HepG2 (cell line): Measurements from ENCODE around the gene JMJD1C. TPM values are rescaled to one million over a fixed set of nuclear protein-coding genes. Genes with fewer than 3 reads are reported as not detected.

Experiments
- ATAC-seq: fragments of 200-7000 bp; cut with Tn5 transposase; 3 replicates; pipeline ENCODE4 v1.9.1; 2020; ENCODE audit warnings: mild to moderate bottlenecking, moderate library complexity
- BruUV-seq: library from RNA; stranded (reverse); fragments of 400-500 nt; replicated peaks from 2 replicates; lab custom pipeline; 2021; lab: Mats Ljungman, UMichigan
- CTCF ChIA-PET: fragments of 300-600 bp; formaldehyde crosslinking; extraction: SDS; loops from one replicate; lab custom pipeline; 2021; ENCODE audit warnings: low total read pairs, inconsistent platforms, low intra/inter-chr PET ratio; lab: Yijun Ruan, JAX
- POLR2A ChIA-PET: fragments of 350-600 bp; sonication (Branson Sonifier 250); formaldehyde crosslinking; loops from one replicate; lab custom pipeline; 2020; ENCODE audit warnings: antibody characterized with exemption, inconsistent platforms; lab: Yijun Ruan, JAX
- DNase-seq: peaks from one replicate; pipeline ENCODE4 v3.0.0-alpha.2; 2015; ENCODE audit warnings: low spot score
- FAIRE-seq: peaks from 3 replicates; lab custom pipeline; 2011; peaks lifted over from hg19 to GRCh38; lab: Jason Lieb, UNC
- H2AFZ ChIP-seq: one replicate; pipeline ENCODE4 v1.6.1; 2011; ENCODE audit warnings: low read length, inconsistent platforms
- H3K27ac ChIP-seq: fragments of 300-600 bp; 3 replicates; pipeline ENCODE4 v1.8.0; 2011; ENCODE audit warnings: mixed run types, mild to moderate bottlenecking, mixed read lengths, low read length, inconsistent platforms; ENCODE audit not compliant: insufficient read depth; ENCODE audit errors: extremely low read length
- H3K27me3 ChIP-seq, 2 experiments: fragments of 200-600 bp in 1 of 2; 2 replicates in 1 of 2; 3 replicates in 1 of 2; pipeline versions ENCODE4 v1.6.0 to v1.8.0; 2011; ENCODE audit warnings: low read length in 2 of 2, mild to moderate bottlenecking in 2 of 2, moderate library complexity in 2 of 2, inconsistent platforms in 1 of 2; ENCODE audit not compliant: insufficient read depth in 2 of 2, control insufficient read depth in 1 of 2
- H3K36me3 ChIP-seq, 2 experiments: fragments of 200-600 bp in 1 of 2; replicated peaks in 1 of 2; 2 replicates in 1 of 2; 3 replicates in 1 of 2; pipeline versions ENCODE4 v1.5.1 to v1.8.0; 2011; ENCODE audit warnings: low read length in 2 of 2, inconsistent platforms in 1 of 2; ENCODE audit not compliant: insufficient read depth in 2 of 2, control insufficient read depth in 1 of 2
- H3K4me1 ChIP-seq: 2 replicates; pipeline ENCODE4 v1.5.1; 2012; ENCODE audit warnings: low read length, inconsistent platforms; ENCODE audit not compliant: insufficient read depth
- H3K4me2 ChIP-seq: 2 replicates; pipeline ENCODE4 v1.6.0; 2011; ENCODE audit warnings: low read depth, low read length, inconsistent platforms
- H3K4me3 ChIP-seq, 3 experiments: fragments of 200-600 bp in 1 of 3; sonication (generic), shearing (Covaris generic) in 1 of 3; replicated peaks in 1 of 3; 2 replicates each; pipeline ENCODE4 v1.5.1; 2011 to 2016; ENCODE audit warnings: low read length in 3 of 3, inconsistent platforms in 2 of 3, low read depth in 2 of 3, mild to moderate bottlenecking in 2 of 3, control low read depth in 1 of 3, mixed read lengths in 1 of 3; ENCODE audit not compliant: insufficient read depth in 1 of 3
- H3K79me2 ChIP-seq: one replicate; pipeline ENCODE4 v1.6.1; 2011; ENCODE audit warnings: low read length, inconsistent platforms; ENCODE audit not compliant: insufficient read depth
- H3K9ac ChIP-seq: 2 replicates; pipeline ENCODE4 v1.6.0; 2011; ENCODE audit warnings: mild to moderate bottlenecking, low read depth, low read length, inconsistent platforms; ENCODE audit not compliant: insufficient read depth
- H3K9me3 ChIP-seq: 2 replicates; pipeline ENCODE4 v1.5.1; 2012; ENCODE audit warnings: mild to moderate bottlenecking, low read length
- H4K20me1 ChIP-seq: 2 replicates; pipeline ENCODE4 v1.6.0; 2011; ENCODE audit warnings: inconsistent platforms, mild to moderate bottlenecking, low read length, moderate library complexity; ENCODE audit not compliant: insufficient read depth
- ARNT ChIP-seq: fragments of 450-650 bp; IDR thresholded peaks from 2 replicates; pipeline ENCODE4 v1.6.1; 2017
- BORCS8-MEF2B ChIP-seq: sonication (generic); formaldehyde crosslinking; IDR thresholded peaks from 2 replicates; pipeline ENCODE4 v1.8.0; 2022; ENCODE audit warnings: mild to moderate bottlenecking, missing genetic modification reagents
- BRD4 ChIP-seq: sonication (generic); formaldehyde crosslinking; IDR thresholded peaks from 2 replicates; pipeline ENCODE4 v1.4.0; 2020; ENCODE audit warnings: missing genetic modification reagents
- HNRNPK ChIP-seq: fragments of 200-400 bp; formaldehyde crosslinking; IDR thresholded peaks from 2 replicates; pipeline ENCODE4 v1.6.1; 2018; ENCODE audit warnings: low read length, low read depth, moderate library complexity, mild to moderate bottlenecking; ENCODE audit not compliant: poor library complexity, severe bottlenecking
- PCBP2 ChIP-seq: fragments of 200-400 bp; formaldehyde crosslinking; optimal IDR thresholded peaks from 2 replicates; pipeline ENCODE3; 2018; ENCODE audit warnings: low read length, low read depth; ENCODE audit not compliant: poor library complexity, severe bottlenecking
- SMAD3 ChIP-seq: sonication (generic); formaldehyde crosslinking; IDR thresholded peaks from 2 replicates; pipeline ENCODE4 v1.4.0; 2020; ENCODE audit warnings: missing genetic modification reagents
- ZKSCAN1 ChIP-seq: fragments of 150-350 bp; IDR thresholded peaks from 2 replicates; pipeline ENCODE4 v1.6.1; 2014; ENCODE audit warnings: low read length
- ZNF225 ChIP-seq: sonication (generic); formaldehyde crosslinking; IDR thresholded peaks from 2 replicates; pipeline ENCODE4 v1.4.0; 2020; ENCODE audit warnings: mild to moderate bottlenecking, missing genetic modification reagents
- ZNF235 ChIP-seq: sonication (generic); formaldehyde crosslinking; IDR thresholded peaks from 2 replicates; pipeline ENCODE4 v1.8.1; 2023; ENCODE audit warnings: mild to moderate bottlenecking, missing genetic modification reagents, borderline replicate concordance
- ZNF263 ChIP-seq: sonication (generic); formaldehyde crosslinking; IDR thresholded peaks from 2 replicates; pipeline ENCODE4 v1.4.0; 2020; ENCODE audit warnings: missing genetic modification reagents
- ZNF354B ChIP-seq: sonication (generic); formaldehyde crosslinking; IDR thresholded peaks from 2 replicates; pipeline ENCODE4 v1.8.0; 2022; ENCODE audit warnings: mild to moderate bottlenecking, missing genetic modification reagents
- ZNF547 ChIP-seq: sonication (generic); formaldehyde crosslinking; IDR thresholded peaks from 2 replicates; pipeline ENCODE4 v1.5.1; 2020; ENCODE audit warnings: mild to moderate bottlenecking, missing genetic modification reagents
- ZNF788 ChIP-seq: sonication (generic); formaldehyde crosslinking; IDR thresholded peaks from 2 replicates; pipeline ENCODE4 v1.5.0; 2020; ENCODE audit warnings: mild to moderate bottlenecking, missing genetic modification reagents, borderline replicate concordance
- ZSCAN31 ChIP-seq: sonication (generic); formaldehyde crosslinking; IDR thresholded peaks from 2 replicates; pipeline ENCODE4 v1.5.0; 2020; ENCODE audit warnings: low read depth, mild to moderate bottlenecking, missing genetic modification reagents
- WGBS: methylation state at CpG from one replicate; pipeline ENCODE4 v1.1.6; 2017; ENCODE audit warnings: low lambda C conversion rate; 5-methylcytosine and 5-hydroxymethylcytosine counted together
- in situ Hi-C: cut with HindIII; loops from 2 replicates; pipeline ENCODE4 v1.10.0; 2017; ENCODE audit warnings: low pct_unique_long_range_greater_than_20kb; ENCODE audit not compliant: extremely low pct_ligation_motif_present
- intact Hi-C: fragments of 100-400 bp; cut with micrococcal nuclease; formaldehyde crosslinking; loops from one replicate; pipeline ENCODE4 v1.10.0; 2022; ENCODE audit not compliant: unreplicated experiment
- polyA plus RNA-seq, 8 experiments: library from polyadenylated mRNA; depleted of rRNA in 3 of 8; stranded (reverse) in 7 of 8; unstranded in 1 of 8; fragments of >200 nt; fragmentation: Illumina TruSeq in 4 of 8; extraction: Trizol in 4 of 8; gene quantifications; 2 replicates each; pipeline versions ENCODE4 v1.2.1 to v1.2.3, GENCODE V29; 2011 to 2016; ENCODE audit warnings: low read depth in 4 of 8, missing spikeins in 1 of 8, mixed read lengths in 1 of 8; ENCODE audit not compliant: insufficient read depth in 1 of 8
- total RNA-seq, 5 experiments: library from RNA; depleted of rRNA; stranded (reverse); fragments of >200 nt; fragmentation: Illumina TruSeq; extraction: Trizol; gene quantifications; 2 replicates each; pipeline ENCODE4 v1.2.3, GENCODE V29; 2016; ENCODE audit warnings: low read depth in 1 of 5
- TF ChIP-seq, protein P1 (sequence below): sonication (generic); formaldehyde crosslinking; IDR thresholded peaks from 2 replicates; pipeline ENCODE4 v1.4.0; 2020; ENCODE audit warnings: missing genetic modification reagents
- TF ChIP-seq, protein P2 (sequence below): sonication (generic); formaldehyde crosslinking; IDR thresholded peaks from 2 replicates; pipeline ENCODE4 v1.5.0; 2020; ENCODE audit warnings: mild to moderate bottlenecking, missing genetic modification reagents
- TF ChIP-seq, protein P3 (sequence below): sonication (generic); formaldehyde crosslinking; IDR thresholded peaks from 2 replicates; pipeline ENCODE4 v1.5.0; 2020; ENCODE audit warnings: mild to moderate bottlenecking, missing genetic modification reagents

The JMJD1C gene
- total and polyA plus RNA-seq, 2 of the 13 experiments (the other 11 are each of a cell fraction or from before 2014, with no cell fraction given) = 42.3 to 42.7 TPM

DNA sequence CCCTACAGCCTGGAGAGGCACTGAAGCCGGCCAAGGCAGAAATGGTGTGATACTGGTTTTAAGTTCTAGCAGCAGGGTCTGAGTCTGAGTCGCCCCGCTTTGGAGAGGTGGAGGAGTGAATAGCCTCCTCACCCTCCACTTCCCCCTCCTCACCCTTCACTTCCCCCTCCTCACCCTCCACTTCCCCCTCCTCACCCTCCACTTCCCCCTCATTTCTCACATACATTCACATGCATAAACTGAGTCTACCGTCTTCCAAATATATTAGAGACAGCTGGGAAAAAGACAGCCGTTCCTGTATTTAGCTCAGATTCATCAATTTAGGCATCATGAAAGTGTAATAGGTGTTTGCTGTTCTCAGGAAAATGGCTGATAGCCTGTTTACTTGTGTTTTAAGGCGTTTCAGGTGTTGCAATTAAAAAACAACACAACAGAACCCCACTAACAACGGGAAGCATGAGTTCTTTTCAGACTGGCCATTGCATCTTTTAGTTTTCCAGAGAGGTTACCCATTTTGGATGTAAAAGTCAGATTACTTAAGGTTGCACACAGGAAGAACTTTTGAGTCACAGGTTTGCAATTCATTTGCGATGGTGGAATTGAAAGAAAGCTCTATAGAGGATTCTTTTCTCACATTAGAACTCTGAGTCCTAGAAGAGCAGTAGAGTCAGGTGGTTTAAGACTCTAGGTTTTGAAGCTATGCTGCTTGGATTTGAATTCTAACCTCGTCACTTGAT, 331.8 kb downstream of the JMJD1C start:
- Histone ChIP-seq H4K20me1 (peaks cover 21% of the 10 kb centered on the region), H3K4me1 (peaks cover 44% of the 10 kb centered on the region), H3K4me3 (peak overlapping the region; percentile 77 to 91 (median 88)), H2AFZ (no peak overlapping the region), H3K36me3 (no peaks in the 10 kb centered on the region), H3K4me2 (peak overlapping the region; percentile 82), H3K27me3 (no peaks in the 10 kb centered on the region; a peak in 1 of 5 replicates), H3K9ac (peak overlapping the region; percentile 94), H3K79me2 (peaks cover 52% of the 10 kb centered on the region), H3K9me3 (no peaks in the 10 kb centered on the region), H3K27ac (peak overlapping the region; percentile 92)
- TSS peak; percentile 77 for BruUV-seq
- intact Hi-C loops (loop anchor here (1.0 to 2.0 kb wide), 2 partner anchors 19 to 318 kb away; partner anchors contain the start of gene EGR2), in situ Hi-C loops (loop anchor here (10.0 kb wide), 1 partner anchor 329 kb away; the partner anchor contains the start of gene ADO)
- ChIA-PET CTCF (no interaction called here), POLR2A (interaction anchor here (0.6 to 3.5 kb wide), 6 partner anchors 13 to 330 kb away, joined by 3 to 32 read pairs (median 3); partner anchors contain the start of genes ADO and EGR2)
- FAIRE-seq (peak; percentile 8), ATAC-seq (no peak), DNase-seq (no peak)
- 2% methylated on average over 8 of the region's 9 CpGs for WGBS
- TF ChIP-seq ARNT (no peak), PCBP2 (peak; percentile 76), ZNF354B (CRISPR knock-in tag) (no peak), ZNF263 (CRISPR knock-in tag) (0 out of 2 replicates have a peak, but pooled peaks have one; percentile 1), ZNF235 (CRISPR knock-in tag) (0 out of 2 replicates have a peak, but pooled peaks have one; percentile 38), ZNF788 (CRISPR knock-in tag) (0 out of 2 replicates have a peak, but pooled peaks have one; percentile 2), ZKSCAN1 (no peak), ZNF225 (CRISPR knock-in tag) (no peak), ZSCAN31 (CRISPR knock-in tag) (no peak; the same call in 1 of the 2 replicates), ZNF547 (CRISPR knock-in tag) (no peak), BORCS8-MEF2B (no peak), HNRNPK (peak; percentile 68), SMAD3 (CRISPR knock-in tag) (no peak), BRD4 (no peak)
- TF ChIP-seq, protein P1, sequence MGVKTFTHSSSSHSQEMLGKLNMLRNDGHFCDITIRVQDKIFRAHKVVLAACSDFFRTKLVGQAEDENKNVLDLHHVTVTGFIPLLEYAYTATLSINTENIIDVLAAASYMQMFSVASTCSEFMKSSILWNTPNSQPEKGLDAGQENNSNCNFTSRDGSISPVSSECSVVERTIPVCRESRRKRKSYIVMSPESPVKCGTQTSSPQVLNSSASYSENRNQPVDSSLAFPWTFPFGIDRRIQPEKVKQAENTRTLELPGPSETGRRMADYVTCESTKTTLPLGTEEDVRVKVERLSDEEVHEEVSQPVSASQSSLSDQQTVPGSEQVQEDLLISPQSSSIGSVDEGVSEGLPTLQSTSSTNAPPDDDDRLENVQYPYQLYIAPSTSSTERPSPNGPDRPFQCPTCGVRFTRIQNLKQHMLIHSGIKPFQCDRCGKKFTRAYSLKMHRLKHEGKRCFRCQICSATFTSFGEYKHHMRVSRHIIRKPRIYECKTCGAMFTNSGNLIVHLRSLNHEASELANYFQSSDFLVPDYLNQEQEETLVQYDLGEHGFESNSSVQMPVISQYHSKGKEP = no peak
- TF ChIP-seq, protein P2, sequence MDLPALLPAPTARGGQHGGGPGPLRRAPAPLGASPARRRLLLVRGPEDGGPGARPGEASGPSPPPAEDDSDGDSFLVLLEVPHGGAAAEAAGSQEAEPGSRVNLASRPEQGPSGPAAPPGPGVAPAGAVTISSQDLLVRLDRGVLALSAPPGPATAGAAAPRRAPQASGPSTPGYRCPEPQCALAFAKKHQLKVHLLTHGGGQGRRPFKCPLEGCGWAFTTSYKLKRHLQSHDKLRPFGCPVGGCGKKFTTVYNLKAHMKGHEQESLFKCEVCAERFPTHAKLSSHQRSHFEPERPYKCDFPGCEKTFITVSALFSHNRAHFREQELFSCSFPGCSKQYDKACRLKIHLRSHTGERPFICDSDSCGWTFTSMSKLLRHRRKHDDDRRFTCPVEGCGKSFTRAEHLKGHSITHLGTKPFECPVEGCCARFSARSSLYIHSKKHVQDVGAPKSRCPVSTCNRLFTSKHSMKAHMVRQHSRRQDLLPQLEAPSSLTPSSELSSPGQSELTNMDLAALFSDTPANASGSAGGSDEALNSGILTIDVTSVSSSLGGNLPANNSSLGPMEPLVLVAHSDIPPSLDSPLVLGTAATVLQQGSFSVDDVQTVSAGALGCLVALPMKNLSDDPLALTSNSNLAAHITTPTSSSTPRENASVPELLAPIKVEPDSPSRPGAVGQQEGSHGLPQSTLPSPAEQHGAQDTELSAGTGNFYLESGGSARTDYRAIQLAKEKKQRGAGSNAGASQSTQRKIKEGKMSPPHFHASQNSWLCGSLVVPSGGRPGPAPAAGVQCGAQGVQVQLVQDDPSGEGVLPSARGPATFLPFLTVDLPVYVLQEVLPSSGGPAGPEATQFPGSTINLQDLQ (CRISPR knock-in tag) = no peak
- TF ChIP-seq, protein P3, sequence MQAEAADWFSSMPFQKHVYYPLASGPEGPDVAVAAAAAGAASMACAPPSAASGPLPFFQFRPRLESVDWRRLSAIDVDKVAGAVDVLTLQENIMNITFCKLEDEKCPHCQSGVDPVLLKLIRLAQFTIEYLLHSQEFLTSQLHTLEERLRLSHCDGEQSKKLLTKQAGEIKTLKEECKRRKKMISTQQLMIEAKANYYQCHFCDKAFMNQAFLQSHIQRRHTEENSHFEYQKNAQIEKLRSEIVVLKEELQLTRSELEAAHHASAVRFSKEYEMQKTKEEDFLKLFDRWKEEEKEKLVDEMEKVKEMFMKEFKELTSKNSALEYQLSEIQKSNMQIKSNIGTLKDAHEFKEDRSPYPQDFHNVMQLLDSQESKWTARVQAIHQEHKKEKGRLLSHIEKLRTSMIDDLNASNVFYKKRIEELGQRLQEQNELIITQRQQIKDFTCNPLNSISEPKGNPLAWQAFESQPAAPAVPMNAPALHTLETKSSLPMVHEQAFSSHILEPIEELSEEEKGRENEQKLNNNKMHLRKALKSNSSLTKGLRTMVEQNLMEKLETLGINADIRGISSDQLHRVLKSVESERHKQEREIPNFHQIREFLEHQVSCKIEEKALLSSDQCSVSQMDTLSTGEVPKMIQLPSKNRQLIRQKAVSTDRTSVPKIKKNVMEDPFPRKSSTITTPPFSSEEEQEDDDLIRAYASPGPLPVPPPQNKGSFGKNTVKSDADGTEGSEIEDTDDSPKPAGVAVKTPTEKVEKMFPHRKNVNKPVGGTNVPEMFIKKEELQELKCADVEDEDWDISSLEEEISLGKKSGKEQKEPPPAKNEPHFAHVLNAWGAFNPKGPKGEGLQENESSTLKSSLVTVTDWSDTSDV (CRISPR knock-in tag) = no peak
